ENCODE measurements around the gene SLC1A2. TPM values are rescaled to one million over a fixed set of nuclear protein-coding genes. Genes with fewer than 3 reads are reported as not detected.

The SLC1A2 gene
- total RNA-seq, 1 donor from 2014 or later: not detected

DNA sequence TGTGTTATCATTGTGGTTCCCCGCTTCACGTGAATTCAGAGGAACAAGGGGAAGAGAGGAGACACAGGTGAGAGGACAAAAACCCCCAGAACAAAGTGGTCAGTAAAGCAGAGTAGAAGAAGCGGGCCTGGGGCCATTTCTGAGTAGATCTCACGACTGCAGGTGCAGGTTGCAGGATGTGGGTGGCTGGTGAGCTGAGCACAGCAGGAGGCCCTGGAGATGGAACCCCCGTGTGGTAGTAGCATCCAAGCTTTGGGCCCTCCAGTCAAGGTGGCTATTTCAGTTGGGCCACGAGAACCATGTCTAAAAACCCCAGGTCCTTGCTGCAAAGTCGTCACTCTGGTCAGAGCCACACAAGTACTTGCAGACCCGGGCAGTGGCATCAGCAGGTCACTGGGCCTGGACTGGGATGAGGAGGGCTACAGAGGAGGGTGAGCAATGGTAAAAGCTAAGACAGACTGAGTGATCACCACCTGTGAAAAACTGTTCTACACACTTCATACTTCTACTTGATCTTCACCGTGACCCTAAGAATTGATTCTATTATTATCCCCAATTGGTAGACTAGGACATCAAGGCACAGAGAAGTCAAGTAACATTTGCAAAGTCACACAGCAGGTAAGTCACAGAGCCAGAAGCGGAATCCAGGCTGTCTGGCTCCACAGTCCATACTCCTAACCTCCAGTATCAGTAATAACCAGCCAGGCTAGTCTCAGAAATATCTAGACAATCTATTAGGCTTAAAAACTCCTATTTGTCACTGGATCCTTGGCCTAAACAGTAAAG lies 43.8 kb downstream of the SLC1A2 start:
- no peak for DNase-seq

DNA sequence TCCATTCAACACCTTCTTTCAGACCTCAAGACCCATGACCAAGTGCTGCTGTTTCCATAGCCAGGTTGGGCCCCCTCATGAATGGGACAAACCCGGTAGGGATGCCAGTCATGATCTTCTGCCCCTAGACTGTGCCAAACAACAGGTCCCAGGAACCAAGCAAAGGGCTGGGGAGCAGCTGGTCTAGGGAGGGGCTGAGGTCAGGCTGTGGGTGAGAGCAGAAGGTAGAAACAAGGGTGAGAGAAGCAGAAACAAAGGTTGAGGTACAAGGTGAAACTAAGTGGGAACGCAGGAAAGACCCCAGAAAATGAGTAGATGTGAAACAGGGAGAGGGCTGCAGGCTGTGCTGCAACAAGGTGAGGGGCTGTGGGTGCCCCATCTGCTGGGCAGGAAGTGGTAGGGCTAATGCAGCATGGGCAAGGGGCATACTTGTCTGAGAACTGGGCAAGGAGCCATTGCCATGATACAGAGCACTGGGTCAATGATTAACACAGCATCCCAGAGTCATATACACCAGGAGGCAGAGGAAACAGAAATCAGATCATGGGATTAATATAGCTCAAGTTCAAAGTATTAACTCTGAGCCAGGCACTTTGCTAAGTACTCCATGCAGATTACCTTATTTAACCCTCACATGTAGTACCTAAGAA lies 45.9 kb downstream of the SLC1A2 start:
- DNase-seq: no peak

DNA sequence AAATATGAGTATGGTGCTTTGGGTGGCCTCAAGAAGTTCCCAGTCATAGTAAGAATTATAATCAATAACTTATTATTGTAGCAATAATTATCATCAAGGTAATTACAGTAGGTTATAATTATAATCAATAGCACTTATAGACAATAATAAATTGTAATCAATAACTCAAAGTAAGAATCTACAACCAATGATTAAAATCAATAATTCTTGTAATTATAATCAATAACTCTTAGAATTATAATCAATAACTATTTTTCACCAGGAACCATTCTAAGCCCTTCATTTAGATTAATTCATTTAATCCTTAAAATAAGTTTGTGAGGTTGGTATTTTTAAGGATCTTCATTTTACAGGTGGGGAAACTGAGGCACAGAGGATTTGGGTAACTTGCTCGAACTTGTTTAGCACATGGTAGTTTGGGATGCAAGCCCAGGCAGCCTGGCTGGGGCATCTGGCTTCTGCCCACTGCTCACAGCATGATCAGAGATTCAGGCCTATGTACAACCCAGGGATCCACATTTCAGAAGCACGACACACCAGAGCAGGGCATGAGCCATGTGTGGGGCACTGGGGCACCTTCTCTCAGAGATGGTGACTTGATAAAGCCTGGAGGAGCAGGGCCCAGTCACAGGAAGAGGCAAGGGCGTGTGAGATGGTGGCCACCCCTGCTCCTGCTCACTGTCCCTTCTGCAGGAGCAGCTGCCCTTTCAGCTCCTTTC lies 46.6 kb downstream of the SLC1A2 start:
- no peak for DNase-seq

DNA sequence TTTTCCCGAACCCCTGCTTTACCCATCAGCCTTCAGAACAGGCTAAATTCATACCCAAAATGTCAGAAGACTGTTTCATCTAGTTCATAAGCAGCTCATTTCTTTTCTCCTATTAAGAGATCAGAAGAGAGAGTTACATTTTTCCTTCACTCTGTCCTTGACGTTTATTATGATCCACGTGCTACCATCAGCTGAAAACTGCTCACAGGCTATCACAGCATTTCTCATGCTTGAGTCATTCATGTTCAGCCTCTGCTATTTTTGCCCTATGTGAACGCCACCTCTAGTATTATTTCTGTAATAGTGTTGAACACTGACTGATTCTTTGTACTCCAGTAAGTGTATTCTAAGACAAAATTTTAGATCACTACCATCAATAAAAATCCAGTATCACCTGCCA lies 51.9 kb downstream of the SLC1A2 start:
- no peak for DNase-seq

DNA sequence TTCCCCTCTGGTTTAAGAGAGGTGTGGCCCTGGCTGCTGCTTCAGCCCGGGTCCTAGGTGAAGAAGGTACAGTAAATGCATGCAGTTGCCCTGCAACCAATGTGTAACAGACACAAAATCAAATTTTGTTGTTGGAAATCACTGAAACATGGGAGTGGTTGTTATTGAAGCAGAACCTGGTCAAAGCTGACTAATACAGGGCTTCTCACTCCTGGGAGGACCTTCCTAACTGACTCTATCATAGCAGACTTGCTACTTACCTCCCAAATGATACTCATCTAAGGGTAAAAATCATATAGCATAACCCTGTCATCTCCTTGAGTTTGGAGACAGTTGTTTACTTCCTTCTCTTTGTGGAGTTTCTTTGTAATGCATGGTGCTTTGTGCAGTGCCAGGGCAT lies 52.6 kb downstream of the SLC1A2 start:
- DNase-seq: no peak

DNA sequence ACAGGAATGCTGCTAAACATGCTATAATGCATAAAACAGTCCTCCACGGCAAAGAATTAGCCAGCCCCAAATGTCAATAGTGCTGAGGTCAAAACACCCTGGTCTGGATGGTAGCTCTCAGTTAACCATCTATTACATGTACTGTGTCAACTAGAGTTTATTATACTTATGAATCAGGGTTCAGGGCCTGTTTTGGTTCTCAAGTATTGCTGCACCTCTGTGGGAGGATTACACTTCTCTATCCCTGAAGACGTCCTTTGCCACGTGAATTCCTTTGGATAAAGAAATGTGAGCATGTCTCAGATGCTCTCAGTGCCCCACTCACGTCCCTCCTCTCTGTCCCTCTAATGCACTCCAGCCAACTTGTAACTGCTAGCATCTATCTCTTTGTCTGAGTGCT lies 53.4 kb downstream of the SLC1A2 start:
- no peak for DNase-seq

DNA sequence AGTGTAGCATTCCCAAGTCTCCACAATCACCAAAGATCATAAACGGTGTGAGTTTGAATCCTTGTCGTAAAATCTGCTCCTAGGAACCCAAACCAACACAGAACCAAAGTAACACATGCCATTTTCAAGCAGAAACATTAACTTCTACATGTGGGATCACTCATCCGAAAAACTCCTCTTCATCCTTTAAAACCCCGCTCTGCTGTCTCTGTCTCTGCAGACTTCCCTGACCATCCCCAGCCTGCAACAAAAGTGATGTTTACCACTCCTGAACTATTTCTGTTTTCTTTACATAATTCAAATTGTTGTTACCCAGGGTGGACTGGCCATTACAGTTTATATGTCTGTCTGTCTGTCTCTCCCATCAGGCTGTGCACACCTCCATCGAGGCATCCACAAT lies 54.0 kb downstream of the SLC1A2 start:
- DNase-seq: no peak

DNA sequence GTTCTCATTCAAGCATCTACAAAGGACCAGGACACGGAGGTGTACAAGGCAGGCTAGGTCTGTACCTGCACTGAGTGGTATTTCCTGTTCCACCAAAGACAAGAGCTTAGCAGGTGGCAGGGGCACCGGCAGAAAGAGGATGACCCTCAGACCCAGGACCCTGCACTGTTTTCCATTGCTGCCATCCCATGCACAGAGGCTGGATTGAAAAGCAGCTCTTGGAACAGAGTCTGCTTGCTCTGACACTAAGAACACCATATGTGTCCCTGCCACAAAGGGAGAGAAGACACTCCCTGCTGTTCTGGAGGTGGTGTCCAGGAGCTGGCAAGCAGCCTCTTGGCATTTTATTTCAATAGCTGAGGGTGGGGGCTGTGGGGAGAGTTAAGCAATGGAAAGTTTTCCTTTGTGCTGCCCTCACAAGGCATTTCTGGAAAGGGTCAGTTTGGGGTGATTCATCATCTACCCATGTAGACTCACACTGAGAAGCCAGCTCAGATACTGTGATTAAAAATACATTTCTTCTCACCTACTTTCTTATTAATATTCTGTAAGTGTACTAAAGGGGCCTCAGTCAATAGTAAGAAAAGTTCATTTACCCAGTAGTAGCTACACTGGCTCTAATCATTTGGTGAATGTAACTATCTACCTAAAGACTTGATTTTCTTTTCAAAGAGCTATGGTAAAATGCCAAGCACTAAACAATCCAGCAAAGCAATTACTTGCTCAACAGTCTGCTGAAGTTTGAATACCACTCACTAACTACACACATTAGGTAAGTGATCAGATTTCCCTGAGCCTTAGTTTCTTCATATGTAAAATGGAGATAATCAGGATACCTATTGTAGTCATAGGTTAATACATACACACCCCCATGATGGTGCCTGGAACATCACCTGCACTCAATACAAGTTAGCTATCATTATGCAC lies 55.2 kb downstream of the SLC1A2 start:
- no peak for DNase-seq

DNA sequence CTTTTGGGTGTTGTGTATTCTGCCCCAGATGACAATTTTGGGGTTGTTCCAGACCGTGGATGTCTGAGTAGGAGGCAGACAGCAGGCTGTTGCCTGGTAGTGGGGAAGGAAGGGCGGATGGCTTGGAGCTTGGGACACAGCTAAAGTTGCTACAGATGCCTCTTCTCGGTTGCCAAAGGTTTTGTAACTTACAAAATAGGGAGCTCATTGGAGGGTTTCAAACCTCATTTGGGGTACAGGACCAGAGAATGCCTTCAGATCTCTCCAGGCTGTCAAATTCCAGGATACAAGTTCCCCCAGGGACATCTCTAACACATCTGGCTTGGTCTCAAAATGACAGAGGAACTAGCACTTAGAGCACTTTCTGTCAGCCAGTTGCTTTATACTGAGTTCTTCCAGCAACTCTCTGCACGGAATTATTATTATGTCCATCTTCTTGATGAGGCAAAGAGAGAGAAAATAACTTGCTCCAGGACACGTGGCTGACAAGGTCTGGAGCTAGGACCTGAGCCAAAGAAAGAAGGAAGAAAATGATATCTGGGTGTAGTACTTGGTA lies 56.0 kb downstream of the SLC1A2 start:
- no peak for DNase-seq

DNA sequence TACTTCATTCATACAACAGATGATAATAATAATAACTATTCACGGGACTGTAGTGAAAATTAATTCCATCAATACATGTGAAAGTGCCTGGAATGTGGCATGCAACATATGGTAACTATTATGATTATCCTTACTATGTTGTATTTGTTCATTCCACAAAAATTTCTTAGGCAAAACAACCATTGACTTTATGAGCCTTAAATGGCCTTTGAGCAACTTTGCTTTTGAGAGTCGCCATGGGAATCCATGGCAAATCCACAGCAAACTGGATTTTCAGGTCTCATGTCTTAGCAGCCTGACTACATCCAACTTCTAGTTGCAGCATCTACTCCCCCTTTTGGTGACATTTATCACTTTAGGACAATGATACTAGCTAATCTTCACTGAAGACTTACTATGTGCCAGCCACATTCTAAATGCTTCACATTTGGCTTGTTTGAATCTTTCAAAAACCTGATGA lies 56.8 kb downstream of the SLC1A2 start:
- DNase-seq: no peak

DNA sequence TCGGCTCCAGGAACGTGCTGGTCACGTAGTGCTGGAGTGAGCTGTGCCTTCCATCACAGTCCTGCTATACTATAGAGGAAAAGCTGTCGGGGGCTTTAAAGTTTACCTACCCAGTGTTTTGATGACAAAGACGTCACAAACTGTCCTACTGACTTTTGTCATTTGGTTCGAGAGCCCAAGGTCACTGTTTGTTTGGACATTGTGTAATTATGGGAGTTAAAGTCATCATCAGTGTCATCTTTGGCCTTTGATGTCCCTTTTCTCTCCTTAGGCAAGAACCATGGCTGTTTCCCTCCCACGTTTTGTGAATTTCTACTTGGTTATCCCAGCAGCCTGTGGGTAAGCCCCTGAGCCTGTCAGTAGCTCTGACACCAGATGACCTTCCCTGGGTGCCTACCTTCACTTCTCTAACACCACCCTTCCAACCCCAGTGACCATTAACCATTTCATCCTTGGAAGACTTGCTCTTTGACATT lies 59.3 kb downstream of the SLC1A2 start:
- DNase-seq: no peak

DNA sequence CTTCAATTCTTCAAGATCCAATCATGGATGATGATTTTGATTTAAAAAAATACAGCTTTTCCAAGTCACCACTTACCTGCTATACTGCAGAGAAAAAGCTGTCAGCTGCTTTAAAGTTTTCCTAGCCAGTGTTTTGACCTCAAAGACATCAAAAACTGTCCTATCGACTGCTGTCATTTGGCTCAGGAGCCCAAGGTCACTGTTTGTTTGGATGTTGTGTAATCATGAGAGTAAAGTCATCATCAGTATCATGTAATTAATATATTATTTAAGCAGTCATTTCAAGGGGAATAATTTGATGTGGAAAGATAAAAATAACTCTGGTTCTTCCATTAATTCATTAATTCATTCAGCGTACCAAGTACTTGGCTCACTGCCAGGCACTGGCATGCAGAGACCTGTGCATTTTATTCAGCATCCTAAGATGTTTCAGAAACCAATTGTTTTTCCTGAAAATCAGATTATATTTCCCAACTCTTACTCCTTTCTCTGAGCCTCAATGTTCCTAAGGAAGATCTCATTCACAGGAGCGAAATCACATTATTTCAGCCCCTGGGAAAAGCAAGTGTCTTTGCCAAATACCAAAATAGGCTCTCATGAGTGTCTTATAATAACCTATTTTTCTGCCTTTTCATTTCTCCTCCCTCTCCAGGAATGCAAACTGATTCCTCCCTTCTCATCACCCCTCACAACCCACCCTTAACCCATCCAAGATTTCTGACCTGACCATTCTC lies 59.9 kb downstream of the SLC1A2 start:
- DNase-seq: no peak

DNA sequence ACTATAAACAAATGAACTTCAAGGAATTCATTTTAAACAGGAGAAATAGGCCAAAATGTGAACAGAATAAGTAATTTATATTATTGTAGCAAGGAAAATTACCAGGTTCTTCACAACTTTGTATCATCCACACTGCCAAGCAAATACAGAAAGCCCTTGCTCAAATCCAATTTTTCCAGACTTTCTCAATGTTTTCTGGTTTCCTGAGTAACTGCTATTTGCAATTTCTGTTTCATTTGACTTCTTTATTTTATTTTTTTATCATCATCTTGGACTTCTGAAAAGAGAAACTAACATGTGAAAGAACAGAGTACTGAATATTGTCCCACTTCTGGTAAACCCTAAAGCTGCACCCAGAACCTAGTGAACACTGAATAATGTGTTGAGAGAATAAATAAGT lies 61.0 kb downstream of the SLC1A2 start:
- DNase-seq: no peak

DNA sequence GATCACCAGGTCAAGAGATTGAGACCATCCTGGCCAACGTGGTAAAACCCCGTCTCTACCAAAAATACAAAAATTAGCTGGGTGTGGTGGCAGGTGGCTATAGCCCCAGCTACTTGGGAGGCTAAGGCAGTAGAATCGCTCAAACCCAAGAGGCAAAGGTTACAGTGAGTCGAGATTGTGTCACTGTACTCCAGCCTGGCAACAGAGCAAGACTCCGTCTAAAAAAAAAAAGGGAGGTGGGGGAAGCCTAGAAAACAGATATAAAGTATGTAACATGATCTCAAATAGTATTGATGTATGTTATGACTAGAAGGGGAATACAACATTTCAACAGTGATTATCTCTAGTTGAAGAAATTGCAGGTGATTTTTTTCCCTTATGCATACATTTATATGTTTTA lies 61.4 kb downstream of the SLC1A2 start:
- no peak for DNase-seq

DNA sequence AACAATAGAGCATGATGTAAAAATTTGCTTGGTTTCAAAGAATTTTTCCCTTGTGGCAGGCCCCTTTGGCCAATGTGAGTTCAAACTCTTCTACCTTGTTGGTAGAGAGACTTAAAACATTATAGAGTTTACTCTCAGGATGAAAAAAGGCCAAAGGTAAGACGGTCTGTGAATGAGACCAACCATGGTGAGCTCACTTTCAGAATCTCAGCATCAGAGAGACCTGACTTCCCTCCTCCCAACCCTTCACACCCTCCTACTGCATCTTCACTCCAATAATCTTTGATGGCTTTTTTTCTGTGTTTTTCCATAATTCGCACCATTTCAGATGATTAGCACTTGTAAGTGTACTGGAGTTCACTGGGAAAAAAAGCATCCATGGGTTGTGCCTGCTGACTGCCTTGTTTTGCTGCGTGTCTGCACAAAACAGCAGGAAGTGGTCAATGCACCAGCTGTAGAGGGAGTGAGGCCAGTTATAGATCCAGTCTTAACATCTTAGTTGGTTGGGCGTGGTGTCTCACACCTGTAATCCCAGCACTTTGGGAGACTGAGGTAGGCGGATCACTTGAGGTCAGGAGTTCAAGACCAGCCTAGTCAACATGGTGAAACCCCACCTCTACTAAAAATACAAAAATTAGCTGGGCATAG lies 64.1 kb downstream of the SLC1A2 start:
- no peak for DNase-seq

DNA sequence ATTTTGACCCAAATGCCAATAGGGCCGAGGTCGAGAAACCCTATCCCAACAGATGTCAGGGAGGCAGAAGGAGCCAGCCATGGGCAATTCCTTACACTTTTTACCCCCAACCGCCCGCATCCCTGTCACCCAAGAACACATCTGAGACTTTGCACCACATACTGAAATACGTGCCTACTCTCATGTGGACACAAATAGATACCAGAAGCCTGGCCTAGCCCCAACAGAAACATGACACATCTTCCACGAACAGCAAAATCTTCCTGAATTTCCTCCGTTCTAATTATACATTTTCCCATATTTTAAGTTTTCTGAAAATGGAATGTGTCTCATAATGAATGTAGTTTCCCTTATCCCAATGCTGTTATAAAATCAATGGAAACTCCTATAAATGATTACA lies 64.7 kb downstream of the SLC1A2 start:
- DNase-seq: no peak

DNA sequence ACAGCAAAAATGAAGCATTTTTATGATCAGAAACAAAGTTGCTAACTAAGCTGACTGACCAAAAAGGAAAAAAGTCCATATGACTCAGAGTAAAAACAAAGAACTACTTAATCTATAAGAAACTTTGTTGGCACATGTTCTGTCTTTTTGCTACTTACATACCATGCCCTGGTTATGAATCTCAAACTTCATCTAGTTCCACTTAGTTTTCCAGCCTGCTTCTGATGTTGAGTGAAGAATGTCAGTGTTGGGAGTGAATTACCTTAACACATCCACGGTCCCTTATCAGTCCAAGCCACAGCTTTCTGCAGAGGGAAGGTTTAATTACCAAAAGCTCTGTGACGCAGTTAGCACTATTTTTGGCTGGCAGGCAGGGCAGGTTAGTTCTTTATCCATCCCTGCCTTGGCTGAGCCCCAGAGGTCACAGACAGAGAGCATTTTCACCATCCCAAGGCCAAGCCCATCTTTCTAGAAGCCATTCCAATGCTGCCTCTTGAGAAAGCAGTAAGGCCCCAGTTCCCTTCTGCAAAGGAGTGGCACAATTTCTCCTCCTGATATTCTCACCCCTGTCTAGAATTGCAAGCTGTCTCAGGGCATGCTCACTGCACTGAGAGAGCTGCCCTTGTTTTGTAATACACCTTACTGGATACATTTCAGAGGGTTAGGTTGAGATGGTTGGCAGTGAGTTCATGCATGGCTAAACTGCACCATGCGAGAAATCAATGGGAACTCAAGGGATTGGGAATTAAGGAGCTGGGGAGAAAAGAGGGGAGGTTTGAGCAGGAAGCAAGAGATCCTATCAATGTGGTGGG lies 67.1 kb downstream of the SLC1A2 start:
- no peak for DNase-seq

DNA sequence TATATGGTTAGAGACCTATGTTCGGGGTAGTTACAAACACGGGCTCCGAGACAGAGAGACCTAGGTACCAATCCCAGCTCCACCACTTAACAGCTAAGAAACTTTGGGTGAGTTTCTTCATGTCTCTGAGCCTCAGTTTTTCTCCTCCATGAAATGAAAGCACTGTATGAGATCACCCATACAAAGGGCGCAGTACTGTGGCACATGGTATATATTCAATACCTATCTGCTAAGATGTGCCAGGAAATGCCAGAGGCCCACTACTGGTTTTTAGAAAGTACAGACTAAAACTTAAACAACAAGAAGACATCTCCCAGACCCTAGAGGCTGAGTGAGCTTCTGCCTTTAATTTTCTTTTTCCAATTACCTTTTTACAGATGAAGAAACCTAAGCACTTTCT lies 69.5 kb downstream of the SLC1A2 start:
- DNase-seq: no peak

DNA sequence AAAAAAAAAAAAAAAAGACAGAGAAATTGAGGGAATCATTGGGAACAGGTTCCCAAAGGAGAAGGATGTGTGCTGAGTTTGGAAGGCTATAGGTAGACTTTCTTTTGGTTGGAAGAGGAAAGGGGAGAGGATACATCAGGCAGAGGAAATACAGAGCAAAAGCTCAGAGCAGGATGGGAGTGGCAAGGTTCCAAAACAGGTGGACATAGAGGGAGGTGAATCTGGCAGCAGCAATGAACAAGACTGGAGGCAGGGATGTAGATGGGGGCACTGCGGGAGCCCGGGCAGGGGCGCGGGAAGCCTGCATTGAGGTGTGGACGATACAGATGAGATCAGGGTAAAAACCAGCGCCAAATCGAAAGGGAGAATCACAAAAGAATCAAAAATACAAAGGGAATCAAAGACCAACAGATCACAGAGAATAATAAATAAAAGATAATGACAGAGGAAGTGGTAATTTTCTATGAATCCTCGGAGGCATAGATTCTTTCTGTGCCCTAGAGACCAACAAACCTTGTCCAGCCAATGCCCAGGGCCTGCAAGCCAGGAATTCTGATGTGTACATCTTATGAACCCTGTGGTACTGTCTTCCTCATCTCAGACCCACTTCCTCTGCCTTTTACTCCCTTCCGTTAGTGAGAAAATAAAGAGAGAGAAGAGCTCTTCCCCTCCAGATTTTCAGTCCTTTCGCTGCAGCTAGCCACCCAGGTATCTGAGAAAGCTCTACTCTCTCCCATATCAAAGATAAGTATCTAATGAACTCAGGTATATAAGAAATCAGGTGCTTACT lies 70.3 kb downstream of the SLC1A2 start:
- DNase-seq: no peak
